Smooth muscle cell (in vitro differentiated cells): ENCODE data around the gene IFITM2. TPM values are rescaled to one million over a fixed set of nuclear protein-coding genes. Genes with fewer than 3 reads are reported as not detected.

Experiments
- DNase-seq: peaks from one replicate; lab custom pipeline; 2025; ENCODE audit not compliant: unreplicated experiment; lab: John Stamatoyannopoulos, UW
- H2AFZ ChIP-seq: fragments of 200-600 bp; sonication (generic); 2 replicates; pipeline ENCODE4 v1.6.0; 2016; ENCODE audit warnings: antibody characterized with exemption, low read depth, mild to moderate bottlenecking
- H3F3A ChIP-seq: fragments of 200-600 bp; sonication (generic); 2 replicates; pipeline ENCODE4 v1.6.0; 2017; ENCODE audit warnings: antibody characterized with exemption, low read depth
- H3K27ac ChIP-seq: fragments of 200-600 bp; sonication (generic); 2 replicates; pipeline ENCODE4 v1.5.1; 2016; ENCODE audit warnings: low read depth, mild to moderate bottlenecking
- H3K27me3 ChIP-seq: fragments of 200-600 bp; sonication (generic); 2 replicates; pipeline ENCODE4 v1.6.1; 2016; ENCODE audit warnings: low read depth, mild to moderate bottlenecking
- H3K36me3 ChIP-seq: fragments of 200-600 bp; sonication (generic); 2 replicates; pipeline ENCODE4 v1.5.1; 2016; ENCODE audit warnings: low read depth
- H3K4me1 ChIP-seq: fragments of 200-600 bp; sonication (generic); 2 replicates; pipeline ENCODE4 v1.5.1; 2016; ENCODE audit warnings: low read depth
- H3K4me2 ChIP-seq: fragments of 200-600 bp; sonication (generic); 2 replicates; pipeline ENCODE4 v1.6.0; 2016; ENCODE audit warnings: mild to moderate bottlenecking
- H3K4me3 ChIP-seq: fragments of 200-600 bp; sonication (generic); 2 replicates; pipeline ENCODE4 v1.5.1; 2016; ENCODE audit warnings: mild to moderate bottlenecking
- H3K79me2 ChIP-seq: fragments of 200-600 bp; sonication (generic); 2 replicates; pipeline ENCODE4 v1.6.0; 2016; ENCODE audit warnings: low read depth, mild to moderate bottlenecking
- H3K9ac ChIP-seq: fragments of 200-600 bp; sonication (generic); 2 replicates; pipeline ENCODE4 v1.6.0; 2016; ENCODE audit warnings: low read depth
- H3K9me3 ChIP-seq: fragments of 200-600 bp; sonication (generic); replicated peaks from 2 replicates; pipeline ENCODE4 v1.5.1; 2016; ENCODE audit warnings: low read depth
- H4K20me1 ChIP-seq: fragments of 200-600 bp; sonication (generic); 2 replicates; pipeline ENCODE4 v1.6.0; 2016; ENCODE audit warnings: low read depth
- CTCF ChIP-seq: fragments of 200-600 bp; sonication (generic); IDR thresholded peaks from 2 replicates; pipeline ENCODE4 v1.5.1; 2017; ENCODE audit warnings: borderline replicate concordance, mild to moderate bottlenecking, antibody characterized with exemption; ENCODE audit not compliant: insufficient read depth, poor library complexity, severe bottlenecking
- WGBS: methylation state at CpG from one replicate; pipeline ENCODE4 v1.1.7; 2016; ENCODE audit warnings: low lambda C conversion rate; 5-methylcytosine and 5-hydroxymethylcytosine counted together
- polyA plus RNA-seq: library from polyadenylated mRNA; unstranded; fragments of >200 nt; fragmentation: Nextera tagmentation; extraction: Ambion mirVana; gene quantifications from 2 replicates; pipeline ENCODE4 v1.2.1, GENCODE V29; 2016
- total RNA-seq: library from RNA; depleted of rRNA; stranded (reverse); fragments of >200 nt; gene quantifications from 2 replicates; pipeline ENCODE4 v1.2.3, GENCODE V29; 2014

Gene IFITM2
- total and polyA plus RNA-seq, 2 experiments from 2014 or later = 210 to 1,486 TPM

DNA sequence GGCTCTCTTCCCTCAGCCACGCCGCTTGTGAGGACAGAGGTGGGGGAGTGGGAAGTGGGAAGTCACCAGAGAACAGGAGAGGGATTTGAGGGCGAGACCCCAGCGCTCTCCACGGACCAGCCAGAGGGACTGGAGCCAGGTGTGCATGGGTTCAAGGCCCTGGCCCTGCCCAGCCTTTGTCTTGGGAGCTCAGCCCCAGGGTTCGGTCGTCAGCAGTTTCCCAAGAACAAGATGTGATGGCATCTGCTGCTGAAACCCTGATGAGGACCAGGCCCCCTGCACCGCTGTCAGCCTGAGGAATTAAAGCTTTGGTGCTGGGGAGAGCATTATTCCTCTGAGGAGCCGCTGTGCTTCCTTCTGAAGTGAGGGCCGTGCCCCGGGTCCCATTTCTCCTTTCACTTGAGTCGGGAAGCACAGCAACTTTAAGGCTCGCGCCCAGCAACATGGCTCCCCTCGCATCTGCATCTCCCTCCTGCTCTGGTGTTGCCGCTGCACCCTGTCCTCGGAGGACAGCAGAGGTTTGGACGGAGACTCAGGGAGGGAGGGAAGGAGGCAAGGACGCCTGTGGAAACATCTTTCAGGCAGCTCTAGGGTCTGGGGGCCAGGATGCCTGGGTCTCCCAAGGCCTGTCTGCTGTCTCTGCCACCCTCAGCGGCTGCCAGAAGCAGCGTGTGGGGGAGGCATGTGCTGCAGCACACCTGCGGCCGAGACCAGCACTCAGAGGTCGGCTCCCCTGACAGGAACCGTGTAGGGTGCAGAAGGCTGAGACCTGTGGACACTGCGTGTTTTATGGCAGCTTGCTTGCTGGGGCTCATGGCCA, 12.1 kb upstream of the IFITM2 start:
- H3K9ac ChIP-seq = no peak overlapping the region
- no peak overlapping the region for H3K4me2 ChIP-seq
- no peak overlapping the region for H3K27ac ChIP-seq
- no peak for DNase-seq
- H3K4me3 ChIP-seq = no peak overlapping the region
- H3K9me3 ChIP-seq = no peaks in the 10 kb centered on the region
- 83% methylated on average over 26 of the region's 26 CpGs for WGBS
- H3F3A ChIP-seq = no peaks in the 10 kb centered on the region
- no peaks in the 10 kb centered on the region for H3K27me3 ChIP-seq
- no peaks in the 10 kb centered on the region for H3K79me2 ChIP-seq
- H3K4me1 ChIP-seq = no peaks in the 10 kb centered on the region
- H3K36me3 ChIP-seq = no peaks in the 10 kb centered on the region
- no peaks in the 10 kb centered on the region for H4K20me1 ChIP-seq
- no peak for TF ChIP-seq CTCF
- no peak overlapping the region for H2AFZ ChIP-seq

GRCh38 chr11:296171-297050, 11.2 kb upstream of the IFITM2 start:
- DNase-seq = no peak
- H4K20me1 ChIP-seq = no peaks in the 10 kb centered on the region
- 94% methylated on average over 33 of the region's 35 CpGs for WGBS

DNA sequence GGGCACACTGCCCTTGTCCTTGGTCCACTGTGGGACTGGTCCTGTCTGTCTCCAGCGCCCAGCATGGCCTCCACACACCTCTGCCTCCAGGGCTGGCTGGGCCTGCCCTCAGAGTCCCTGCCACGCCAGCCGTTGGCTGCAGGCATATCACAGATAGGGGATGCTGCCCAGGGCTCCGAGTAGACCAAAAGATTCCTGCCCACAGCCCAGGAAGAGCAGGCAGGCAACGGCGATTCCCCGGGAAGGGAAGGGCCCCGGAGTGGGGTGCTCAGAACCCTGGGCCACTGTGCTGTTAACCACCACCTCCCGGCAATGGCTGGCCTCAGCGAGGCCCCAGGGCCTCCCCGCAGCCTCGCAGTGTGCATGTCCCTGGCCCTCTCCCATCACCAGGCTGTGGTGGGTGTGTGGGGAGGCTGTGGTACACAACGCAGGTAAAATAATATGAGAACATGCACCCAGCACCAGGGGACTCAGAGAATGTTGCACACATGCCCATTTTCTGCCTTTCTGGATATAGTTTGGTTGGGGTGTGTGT, 10.5 kb upstream of the IFITM2 start:
- Histone ChIP-seq H3K27me3 (no peaks in the 10 kb centered on the region), H3K9me3 (no peaks in the 10 kb centered on the region), H3K27ac (no peak overlapping the region), H3K79me2 (no peaks in the 10 kb centered on the region), H2AFZ (no peak overlapping the region), H3K9ac (no peak overlapping the region), H3F3A (no peaks in the 10 kb centered on the region), H4K20me1 (no peaks in the 10 kb centered on the region), H3K4me1 (no peaks in the 10 kb centered on the region), H3K36me3 (no peaks in the 10 kb centered on the region), H3K4me2 (no peak overlapping the region), H3K4me3 (no peak overlapping the region)
- WGBS = 82% methylated on average over 13 of the region's 13 CpGs
- DNase-seq = no peak
- no peak for TF ChIP-seq CTCF

More at GRCh38 chr11:296171-297050, 11.2 kb upstream of the IFITM2 start:
- Histone ChIP-seq H3K27me3 (no peaks in the 10 kb centered on the region), H3K9me3 (no peaks in the 10 kb centered on the region), H3K9ac (no peak overlapping the region), H2AFZ (no peak overlapping the region), H3K4me3 (no peak overlapping the region), H3K27ac (no peak overlapping the region), H3K4me1 (no peaks in the 10 kb centered on the region), H3K4me2 (no peak overlapping the region), H3K79me2 (no peaks in the 10 kb centered on the region), H3F3A (no peaks in the 10 kb centered on the region), H3K36me3 (no peaks in the 10 kb centered on the region)
- TF ChIP-seq CTCF = no peak
